Progenitor cell of endocrine pancreas (in vitro differentiated cells): Measurements from ENCODE around the gene ENOSF1. TPM values are rescaled to one million over a fixed set of nuclear protein-coding genes. Genes with fewer than 3 reads are reported as not detected.
A peak's percentile ranks its signal among the peaks of the same experiment; 100 is the strongest.
"Not testable (repeated sequence)": the region's sequence is repeated elsewhere in the genome, so short reads cannot be mapped to it uniquely, and the experiment has no call there.

Source experiments
- DNase-seq: peaks from one replicate; pipeline ENCODE4 v3.0.0; 2021; ENCODE audit warnings: low spot score; ENCODE audit not compliant: unreplicated experiment
- H3K27ac Mint-ChIP-seq: 2 replicates; pipeline ENCODE4 v1.8.0; 2021; ENCODE audit warnings: mild to moderate bottlenecking, moderate library complexity, mixed read lengths
- H3K27me3 Mint-ChIP-seq: 2 replicates; pipeline ENCODE4 v1.8.0; 2021; ENCODE audit warnings: mixed read lengths
- H3K36me3 Mint-ChIP-seq: 2 replicates; pipeline ENCODE4 v1.8.0; 2022; ENCODE audit warnings: mixed read lengths; ENCODE audit not compliant: insufficient read depth
- H3K4me1 Mint-ChIP-seq: 2 replicates; pipeline ENCODE4 v1.8.0; 2021; ENCODE audit warnings: low read depth, mixed read lengths
- H3K4me3 Mint-ChIP-seq: 2 replicates; pipeline ENCODE4 v1.8.0; 2021; ENCODE audit warnings: low read depth, mild to moderate bottlenecking, moderate library complexity, mixed read lengths
- H3K9me3 Mint-ChIP-seq: 2 replicates; pipeline ENCODE4 v1.8.0; 2021; ENCODE audit warnings: low read depth, mixed read lengths
- total RNA-seq: library from RNA; stranded (reverse); gene quantifications from 2 replicates; pipeline ENCODE4 v1.2.1, GENCODE V29; 2021
- TF ChIP-seq, protein P1 (sequence below): fragments of 200-600 bp; sonication (generic); IDR thresholded peaks from one replicate; pipeline ENCODE4 v1.5.0; 2021; ENCODE audit warnings: antibody characterized with exemption, mild to moderate bottlenecking; ENCODE audit not compliant: unreplicated experiment

Gene ENOSF1
- total RNA-seq, 1 donor from 2014 or later = 70.8 TPM

DNA sequence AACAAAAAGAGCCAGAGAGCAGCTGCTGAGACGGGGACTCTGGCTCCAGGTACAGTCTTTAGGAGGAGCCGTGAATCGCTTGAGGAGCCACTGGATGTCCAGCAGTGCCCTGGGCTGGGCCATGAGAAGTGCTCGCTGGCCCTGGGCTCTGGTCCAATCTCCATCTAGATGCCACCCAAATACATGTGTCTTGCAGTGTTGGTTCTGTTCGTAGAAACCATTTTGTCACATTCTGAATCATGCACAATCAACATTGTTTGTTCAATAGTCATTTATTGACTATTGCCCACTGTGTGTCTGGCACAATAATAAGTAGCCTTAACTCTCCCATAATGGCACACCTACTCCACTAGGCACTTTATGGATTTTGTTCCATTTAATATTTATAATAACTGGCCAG is 28.9 kb downstream of the ENOSF1 start:
- TF ChIP-seq, protein P1, sequence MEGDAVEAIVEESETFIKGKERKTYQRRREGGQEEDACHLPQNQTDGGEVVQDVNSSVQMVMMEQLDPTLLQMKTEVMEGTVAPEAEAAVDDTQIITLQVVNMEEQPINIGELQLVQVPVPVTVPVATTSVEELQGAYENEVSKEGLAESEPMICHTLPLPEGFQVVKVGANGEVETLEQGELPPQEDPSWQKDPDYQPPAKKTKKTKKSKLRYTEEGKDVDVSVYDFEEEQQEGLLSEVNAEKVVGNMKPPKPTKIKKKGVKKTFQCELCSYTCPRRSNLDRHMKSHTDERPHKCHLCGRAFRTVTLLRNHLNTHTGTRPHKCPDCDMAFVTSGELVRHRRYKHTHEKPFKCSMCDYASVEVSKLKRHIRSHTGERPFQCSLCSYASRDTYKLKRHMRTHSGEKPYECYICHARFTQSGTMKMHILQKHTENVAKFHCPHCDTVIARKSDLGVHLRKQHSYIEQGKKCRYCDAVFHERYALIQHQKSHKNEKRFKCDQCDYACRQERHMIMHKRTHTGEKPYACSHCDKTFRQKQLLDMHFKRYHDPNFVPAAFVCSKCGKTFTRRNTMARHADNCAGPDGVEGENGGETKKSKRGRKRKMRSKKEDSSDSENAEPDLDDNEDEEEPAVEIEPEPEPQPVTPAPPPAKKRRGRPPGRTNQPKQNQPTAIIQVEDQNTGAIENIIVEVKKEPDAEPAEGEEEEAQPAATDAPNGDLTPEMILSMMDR = no peak
- peaks cover 10% of the 10 kb centered on the region for H3K36me3 Mint-ChIP-seq
- DNase-seq = no peak
- H3K9me3 Mint-ChIP-seq = no peaks in the 10 kb centered on the region
- H3K4me3 Mint-ChIP-seq = no peak overlapping the region
- peaks cover 19% of the 10 kb centered on the region for H3K4me1 Mint-ChIP-seq
- no peak overlapping the region for H3K27ac Mint-ChIP-seq
- no peaks in the 10 kb centered on the region for H3K27me3 Mint-ChIP-seq

DNA sequence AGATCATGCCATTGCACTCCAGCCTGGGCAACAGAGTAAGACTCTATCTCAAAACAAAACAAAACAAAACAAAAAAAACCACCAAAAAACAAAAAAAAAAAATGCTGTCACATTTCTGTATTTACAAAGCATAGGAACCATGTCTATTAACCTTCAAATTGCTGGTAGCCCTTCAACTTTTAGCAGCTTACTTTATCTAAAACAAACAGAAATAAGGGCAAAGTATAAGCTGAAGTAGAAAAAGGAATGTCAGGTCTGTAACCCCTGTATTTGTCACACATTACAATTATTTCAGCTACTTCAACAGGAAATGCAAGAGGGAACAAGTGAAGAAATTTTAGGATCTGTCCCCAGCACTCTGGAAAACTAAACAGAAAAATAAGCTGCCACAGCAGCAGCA is 29.6 kb downstream of the ENOSF1 start:
- Mint-ChIP-seq H3K36me3 (peaks cover 10% of the 10 kb centered on the region), H3K9me3 (no peaks in the 10 kb centered on the region)
- TF ChIP-seq, protein P1 = no peak

DNA sequence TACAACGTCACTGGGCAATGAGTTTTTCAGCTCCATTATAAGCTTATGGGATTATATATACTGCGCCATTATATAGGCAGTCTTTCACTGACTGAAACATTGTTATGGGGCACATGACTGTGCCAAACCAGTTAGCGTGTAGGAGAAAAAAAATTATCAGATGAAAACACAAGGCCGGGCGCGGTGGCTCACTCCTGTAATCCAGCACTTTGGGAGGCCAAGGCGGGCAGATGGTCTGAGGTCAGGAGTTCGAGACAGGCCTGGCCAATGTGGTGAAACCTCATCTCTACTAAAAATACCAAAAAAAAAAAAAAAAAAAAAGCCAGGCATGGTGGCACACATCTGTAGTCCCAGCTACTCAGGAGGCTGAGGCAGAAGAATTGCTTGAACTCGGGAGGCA is 30.0 kb downstream of the ENOSF1 start:
- not testable (repeated sequence) for H3K4me3 Mint-ChIP-seq, H3K9me3 Mint-ChIP-seq, H3K27me3 Mint-ChIP-seq, DNase-seq, H3K36me3 Mint-ChIP-seq, H3K27ac Mint-ChIP-seq
- peaks cover 19% of the 10 kb centered on the region for H3K4me1 Mint-ChIP-seq

More for the DNA sequence above, 29.6 kb downstream of the ENOSF1 start:
- H3K27me3 Mint-ChIP-seq = no peaks in the 10 kb centered on the region
- H3K27ac Mint-ChIP-seq = peak overlapping the region; percentile 31
- no peak for DNase-seq
- H3K4me1 Mint-ChIP-seq = peaks cover 19% of the 10 kb centered on the region
- H3K4me3 Mint-ChIP-seq = no peak overlapping the region

DNA sequence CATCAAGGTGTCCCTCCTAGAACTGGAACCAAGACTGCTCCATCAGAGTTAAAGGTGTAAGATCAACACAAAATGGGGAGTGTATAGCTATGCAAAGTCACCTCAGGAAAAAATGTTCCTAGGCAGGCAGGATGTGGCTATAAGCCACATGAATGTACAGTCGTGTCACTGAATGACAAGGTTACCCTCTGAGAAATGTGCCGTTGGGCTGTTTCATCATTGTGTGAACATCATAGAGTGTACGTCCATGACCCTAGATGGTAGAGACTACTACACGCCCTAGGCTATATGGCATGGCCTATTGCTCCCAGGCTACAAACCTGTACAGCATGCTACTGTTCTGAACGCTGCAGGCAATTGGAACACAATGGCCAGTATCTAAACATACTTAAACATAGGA is 30.4 kb downstream of the ENOSF1 start:
- peaks cover 9% of the 10 kb centered on the region for H3K36me3 Mint-ChIP-seq
- H3K4me3 Mint-ChIP-seq = no peak overlapping the region
- DNase-seq = no peak
- peaks cover 19% of the 10 kb centered on the region for H3K4me1 Mint-ChIP-seq
- TF ChIP-seq, protein P1 = no peak
- no peaks in the 10 kb centered on the region for H3K27me3 Mint-ChIP-seq
- no peak overlapping the region for H3K27ac Mint-ChIP-seq
- no peaks in the 10 kb centered on the region for H3K9me3 Mint-ChIP-seq

DNA sequence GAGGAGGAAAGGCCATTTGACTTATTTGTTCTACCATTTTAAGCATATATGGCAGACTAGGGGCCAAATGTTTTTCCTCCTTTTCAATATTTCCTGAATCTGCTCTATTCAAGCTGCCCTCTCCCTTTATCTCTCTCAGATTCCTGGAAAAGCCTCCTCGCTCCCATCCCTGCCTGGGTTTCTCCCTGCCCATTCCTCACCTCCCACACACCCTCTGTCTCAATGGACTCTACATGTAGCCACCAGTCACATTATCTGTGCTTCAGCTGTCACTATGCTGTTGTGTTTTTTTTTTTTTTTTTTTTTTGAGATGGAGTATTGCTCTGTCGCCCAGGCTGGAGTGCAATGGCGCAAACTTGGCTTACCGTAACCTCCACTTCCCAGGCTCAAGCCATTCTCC is 32.0 kb downstream of the ENOSF1 start:
- Mint-ChIP-seq H3K36me3 (peaks cover 10% of the 10 kb centered on the region), H3K27ac (no peak overlapping the region), H3K27me3 (no peaks in the 10 kb centered on the region), H3K4me3 (no peak overlapping the region), H3K9me3 (no peaks in the 10 kb centered on the region), H3K4me1 (peaks cover 13% of the 10 kb centered on the region)
- TF ChIP-seq, protein P1 = no peak
- DNase-seq = no peak

DNA sequence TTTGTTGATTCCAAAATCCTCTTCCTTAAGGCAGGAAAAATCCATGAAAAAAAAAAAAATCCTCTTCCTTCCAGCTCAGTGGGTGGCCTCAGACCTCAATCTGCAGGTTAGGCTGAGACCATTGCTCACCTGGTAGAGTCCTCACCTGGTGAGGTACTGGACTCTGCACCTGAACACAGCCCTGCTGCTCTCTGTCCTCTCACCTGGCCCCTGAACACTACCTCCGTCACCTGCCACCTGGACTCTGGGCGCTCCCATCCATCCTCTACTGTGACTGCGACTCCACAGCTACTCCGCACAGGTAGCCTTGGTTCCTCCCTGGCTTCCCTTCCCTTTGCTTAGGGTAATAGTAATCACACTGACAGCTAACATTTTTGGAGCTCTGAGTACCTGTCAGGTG is 32.9 kb downstream of the ENOSF1 start:
- peaks cover 10% of the 10 kb centered on the region for H3K36me3 Mint-ChIP-seq

More for the DNA sequence above, 32.9 kb downstream of the ENOSF1 start:
- H3K27ac Mint-ChIP-seq = no peak overlapping the region
- no peak for DNase-seq
- H3K4me3 Mint-ChIP-seq = no peak overlapping the region
- no peaks in the 10 kb centered on the region for H3K27me3 Mint-ChIP-seq
- TF ChIP-seq, protein P1 = no peak
- no peaks in the 10 kb centered on the region for H3K9me3 Mint-ChIP-seq
- H3K4me1 Mint-ChIP-seq = peaks cover 13% of the 10 kb centered on the region
